HepG2 (cell line): Measurements from ENCODE around the gene FALEC.

ENCODE experiments used
- FOXM1 ChIP-seq: sonication (generic); formaldehyde crosslinking; IDR thresholded peaks from 2 replicates; pipeline ENCODE4 v1.5.0; 2020; ENCODE audit warnings: missing genetic modification reagents
- GABPA ChIP-seq, 2 experiments: IDR thresholded peaks; 2 replicates each; pipeline ENCODE4 v1.6.1; 2011 to 2016; ENCODE audit warnings: low read depth in 2 of 2, low read length in 1 of 2, missing biosample characterization in 1 of 2, missing genetic modification characterization in 1 of 2
- MED1 ChIP-seq: sonication (generic); formaldehyde crosslinking; IDR thresholded peaks from 2 replicates; pipeline ENCODE4 v1.4.0; 2020; ENCODE audit warnings: missing genetic modification reagents
- SP1 ChIP-seq, 2 experiments: fragments of 450-650 bp in 1 of 2; sonication (generic) in 1 of 2; formaldehyde crosslinking in 1 of 2; IDR thresholded peaks; 2 replicates each; pipeline versions ENCODE4 v1.4.0 to v1.6.1; 2016 to 2020; ENCODE audit warnings: missing genetic modification reagents in 1 of 2
- SSRP1 ChIP-seq: IDR thresholded peaks from 2 replicates; pipeline ENCODE4 v1.6.1; 2016; ENCODE audit warnings: control low read depth
- TCF12 ChIP-seq, 2 experiments: fragments of 450-650 bp in 1 of 2; sonication (generic) in 1 of 2; formaldehyde crosslinking in 1 of 2; IDR thresholded peaks; 2 replicates each; pipeline versions ENCODE4 v1.6.1 to v1.8.0; 2017 to 2022; ENCODE audit warnings: antibody characterized with exemption in 1 of 2, mild to moderate bottlenecking in 1 of 2, missing genetic modification reagents in 1 of 2, moderate library complexity in 1 of 2
- YY1 ChIP-seq: IDR thresholded peaks from 2 replicates; pipeline ENCODE4 v1.6.1; 2011; ENCODE audit warnings: low read length, low read depth, moderate library complexity, mild to moderate bottlenecking; ENCODE audit not compliant: insufficient read depth, insufficient replicate concordance
- ZNF136 ChIP-seq: sonication (generic); formaldehyde crosslinking; IDR thresholded peaks from 2 replicates; pipeline ENCODE4 v1.8.1; 2022; ENCODE audit warnings: low read depth, mild to moderate bottlenecking, moderate library complexity, missing genetic modification reagents
- ZNF280B ChIP-seq: sonication (generic); formaldehyde crosslinking; IDR thresholded peaks from 2 replicates; pipeline ENCODE4 v1.5.0; 2020; ENCODE audit warnings: missing genetic modification reagents, mild to moderate bottlenecking, borderline replicate concordance
- TF ChIP-seq, protein P1 (sequence below): sonication (generic); formaldehyde crosslinking; IDR thresholded peaks from 2 replicates; pipeline ENCODE4 v1.8.0; 2022; ENCODE audit warnings: mild to moderate bottlenecking, missing genetic modification reagents

DNA sequence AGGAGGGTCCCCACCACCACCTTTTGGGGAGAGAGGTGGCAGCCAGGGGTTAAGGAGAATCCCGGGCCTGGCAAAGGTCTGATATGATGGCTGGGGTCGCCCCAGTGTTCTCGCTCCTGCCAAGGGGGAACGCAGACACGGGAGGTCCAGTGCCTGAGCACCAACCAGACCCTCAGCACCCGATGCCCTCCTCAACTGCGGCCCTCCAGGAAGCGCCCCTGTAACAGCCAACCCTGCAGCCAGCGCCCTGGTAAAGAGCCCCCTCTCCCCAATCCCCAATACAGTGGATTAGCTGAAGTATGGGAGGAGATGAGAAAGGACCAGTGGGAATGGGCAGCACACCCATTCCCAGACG, 44.1 kb downstream of the FALEC start:
- TF ChIP-seq ZNF136 (CRISPR knock-in tag) (no peak), YY1 (no peak), ZNF280B (CRISPR knock-in tag) (no peak), SSRP1 (CRISPR knock-in tag) (no peak), GABPA (IDR thresholded peaks at IDR 0.05; ENCODE audit: low read depth, low read length) (no peak), GABPA (CRISPR knock-in tag; IDR thresholded peaks at IDR 0.05; ENCODE audit: low read depth) (no peak), MED1 (CRISPR knock-in tag) (no peak), TCF12 (IDR thresholded peaks at IDR 0.05) (no peak), TCF12 (CRISPR knock-in tag; IDR thresholded peaks at IDR 0.05) (no peak), FOXM1 (CRISPR knock-in tag) (no peak), SP1 (IDR thresholded peaks at IDR 0.05) (no peak), SP1 (CRISPR knock-in tag; IDR thresholded peaks at IDR 0.05) (no peak)
- TF ChIP-seq, protein P1, sequence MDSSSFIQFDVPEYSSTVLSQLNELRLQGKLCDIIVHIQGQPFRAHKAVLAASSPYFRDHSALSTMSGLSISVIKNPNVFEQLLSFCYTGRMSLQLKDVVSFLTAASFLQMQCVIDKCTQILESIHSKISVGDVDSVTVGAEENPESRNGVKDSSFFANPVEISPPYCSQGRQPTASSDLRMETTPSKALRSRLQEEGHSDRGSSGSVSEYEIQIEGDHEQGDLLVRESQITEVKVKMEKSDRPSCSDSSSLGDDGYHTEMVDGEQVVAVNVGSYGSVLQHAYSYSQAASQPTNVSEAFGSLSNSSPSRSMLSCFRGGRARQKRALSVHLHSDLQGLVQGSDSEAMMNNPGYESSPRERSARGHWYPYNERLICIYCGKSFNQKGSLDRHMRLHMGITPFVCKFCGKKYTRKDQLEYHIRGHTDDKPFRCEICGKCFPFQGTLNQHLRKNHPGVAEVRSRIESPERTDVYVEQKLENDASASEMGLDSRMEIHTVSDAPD = no peak
